Calu3 (cell line): ENCODE results near the gene SLC1A7. TPM values are rescaled to one million over a fixed set of nuclear protein-coding genes. Genes with fewer than 3 reads are reported as not detected.

Experiments
- BruUV-seq: library from RNA; stranded (reverse); fragments of 400-500 nt; replicated peaks from 2 replicates; lab custom pipeline; 2021; lab: Mats Ljungman, UMichigan
- CTCF ChIA-PET: fragments of 300-600 bp; sonication (Branson Sonifier 250); formaldehyde crosslinking; loops from one replicate; lab custom pipeline; 2022; ENCODE audit warnings: antibody characterized with exemption; lab: Charles Lee
- DNase-seq: peaks from one replicate; pipeline ENCODE4 v3.0.0; 2022
- H3K27ac Mint-ChIP-seq: one replicate; pipeline ENCODE4 v1.8.0; 2022; ENCODE audit warnings: mixed read lengths; ENCODE audit not compliant: unreplicated experiment
- H3K27me3 Mint-ChIP-seq: one replicate; pipeline ENCODE4 v1.8.0; 2022; ENCODE audit warnings: mixed read lengths; ENCODE audit not compliant: unreplicated experiment
- H3K36me3 Mint-ChIP-seq: one replicate; pipeline ENCODE4 v1.8.0; 2022; ENCODE audit warnings: mild to moderate bottlenecking, moderate library complexity, mixed read lengths; ENCODE audit not compliant: insufficient read depth, unreplicated experiment
- H3K4me1 Mint-ChIP-seq: one replicate; pipeline ENCODE4 v1.8.0; 2022; ENCODE audit warnings: mild to moderate bottlenecking, low read depth, mixed read lengths; ENCODE audit not compliant: unreplicated experiment
- H3K4me3 Mint-ChIP-seq: one replicate; pipeline ENCODE4 v1.8.0; 2022; ENCODE audit warnings: mild to moderate bottlenecking, low read depth, moderate library complexity, mixed read lengths; ENCODE audit not compliant: unreplicated experiment
- H3K9me3 Mint-ChIP-seq: one replicate; pipeline ENCODE4 v1.8.0; 2022; ENCODE audit warnings: low read depth, mixed read lengths; ENCODE audit not compliant: unreplicated experiment
- CTCF ChIP-seq: fragments of 200-600 bp; IDR thresholded peaks from one replicate; pipeline ENCODE4 v1.8.0; 2022; ENCODE audit warnings: antibody characterized with exemption; ENCODE audit not compliant: unreplicated experiment
- intact Hi-C: fragments of 100-400 bp; cut with micrococcal nuclease; formaldehyde crosslinking; loops from one replicate; pipeline ENCODE4 v1.10.0; 2022; ENCODE audit not compliant: unreplicated experiment
- total RNA-seq: library from RNA; stranded (reverse); gene quantifications from 2 replicates; pipeline ENCODE4 v1.2.3, GENCODE V29; 2022

SLC1A7 gene
- total RNA-seq, 1 experiment from 2014 or later: not detected

DNA sequence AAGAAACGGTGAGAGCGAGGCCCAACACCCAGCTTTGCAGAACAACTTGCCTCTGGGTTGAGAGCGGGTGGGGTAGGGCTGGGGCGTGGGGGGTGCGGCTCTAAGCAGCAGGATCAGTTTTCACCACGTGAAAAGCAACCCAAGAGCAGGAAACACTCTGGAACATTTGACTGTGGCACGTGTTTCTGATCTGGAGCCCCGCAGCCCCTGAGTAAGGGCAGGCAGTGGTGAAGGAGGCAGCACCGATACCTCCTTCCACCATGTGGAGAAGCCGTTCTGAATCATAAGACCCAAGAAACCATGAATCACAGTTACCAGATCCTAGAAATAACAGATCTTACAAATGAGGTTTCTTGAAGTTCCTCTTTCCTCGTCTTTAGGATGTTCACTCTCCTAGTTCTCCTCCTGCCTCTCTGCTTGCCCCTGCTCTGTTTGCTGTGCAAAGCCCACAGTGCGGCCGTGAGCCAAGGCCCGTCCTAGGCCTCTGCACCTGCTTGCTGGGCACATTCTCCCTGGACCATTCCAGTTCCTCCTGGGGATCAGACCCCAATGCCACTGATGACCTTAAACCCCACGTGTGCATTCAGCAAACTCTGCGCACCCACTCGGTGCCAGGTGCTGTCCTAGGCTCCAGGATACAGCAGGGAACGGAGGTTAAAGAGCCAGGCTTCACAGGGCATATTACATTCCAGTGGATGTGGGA is 31.9 kb downstream of the SLC1A7 start:
- DNase-seq: no peak
- Mint-ChIP-seq H3K9me3 (no peaks in the 10 kb centered on the region), H3K27me3 (peaks cover 14% of the 10 kb centered on the region), H3K4me3 (no peak overlapping the region), H3K4me1 (peaks cover 27% of the 10 kb centered on the region), H3K36me3 (no peaks in the 10 kb centered on the region), H3K27ac (no peak overlapping the region)
- TF ChIP-seq CTCF: no peak
- CTCF ChIA-PET: no interaction called here
- intact Hi-C loops: no loop called here
- no TSS peak for BruUV-seq

DNA sequence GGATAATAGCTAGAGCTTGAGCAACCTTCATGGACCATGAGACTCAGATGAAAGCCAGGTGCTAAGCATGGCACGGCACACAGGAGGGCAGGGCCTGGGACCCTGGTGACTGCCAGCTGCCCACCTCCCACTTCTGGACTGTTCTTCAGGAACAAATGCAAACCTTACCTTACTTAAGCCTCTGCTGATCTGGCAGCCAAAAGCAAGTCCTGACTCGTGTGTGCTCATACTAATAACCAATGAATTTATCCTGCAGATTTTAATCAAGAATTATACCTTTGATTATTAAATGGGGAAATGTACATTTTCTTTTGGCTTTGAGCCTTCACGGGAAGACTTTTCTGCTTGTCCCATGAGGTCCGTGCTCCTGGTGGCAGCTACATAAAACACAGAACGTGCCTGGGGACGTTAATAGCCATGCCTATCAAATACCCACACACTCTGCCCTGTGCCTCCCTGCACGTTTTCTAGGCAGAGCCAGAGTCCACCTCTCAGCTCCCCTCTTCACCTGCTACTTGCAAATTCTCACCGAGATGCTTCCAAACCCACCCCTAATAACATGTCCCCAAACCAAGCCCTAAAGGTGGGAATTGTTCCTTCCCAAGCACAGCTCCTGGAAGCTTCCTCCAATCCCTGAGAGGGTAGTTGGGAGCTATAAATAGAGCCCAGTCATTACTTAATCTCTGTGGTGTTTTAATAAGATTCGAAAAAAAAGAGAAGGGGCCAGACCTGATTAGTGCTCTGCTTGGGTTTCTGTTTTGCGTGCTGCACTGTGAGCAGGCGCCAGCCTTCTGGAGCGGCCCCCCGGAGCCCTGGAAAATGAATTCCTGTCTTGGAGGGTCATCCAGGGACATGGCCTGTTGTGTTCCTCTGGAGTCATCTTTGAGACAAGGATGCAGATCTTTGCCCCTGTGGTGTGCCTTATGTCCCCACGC is 33.5 kb downstream of the SLC1A7 start:
- DNase-seq: no peak
- TF ChIP-seq CTCF: no peak
- Mint-ChIP-seq H3K4me1 (peaks cover 27% of the 10 kb centered on the region), H3K27ac (no peak overlapping the region), H3K27me3 (peaks cover 14% of the 10 kb centered on the region), H3K4me3 (no peak overlapping the region), H3K9me3 (no peaks in the 10 kb centered on the region), H3K36me3 (no peaks in the 10 kb centered on the region)
- intact Hi-C loops: no loop called here
- CTCF ChIA-PET: no interaction called here
- no TSS peak for BruUV-seq

DNA sequence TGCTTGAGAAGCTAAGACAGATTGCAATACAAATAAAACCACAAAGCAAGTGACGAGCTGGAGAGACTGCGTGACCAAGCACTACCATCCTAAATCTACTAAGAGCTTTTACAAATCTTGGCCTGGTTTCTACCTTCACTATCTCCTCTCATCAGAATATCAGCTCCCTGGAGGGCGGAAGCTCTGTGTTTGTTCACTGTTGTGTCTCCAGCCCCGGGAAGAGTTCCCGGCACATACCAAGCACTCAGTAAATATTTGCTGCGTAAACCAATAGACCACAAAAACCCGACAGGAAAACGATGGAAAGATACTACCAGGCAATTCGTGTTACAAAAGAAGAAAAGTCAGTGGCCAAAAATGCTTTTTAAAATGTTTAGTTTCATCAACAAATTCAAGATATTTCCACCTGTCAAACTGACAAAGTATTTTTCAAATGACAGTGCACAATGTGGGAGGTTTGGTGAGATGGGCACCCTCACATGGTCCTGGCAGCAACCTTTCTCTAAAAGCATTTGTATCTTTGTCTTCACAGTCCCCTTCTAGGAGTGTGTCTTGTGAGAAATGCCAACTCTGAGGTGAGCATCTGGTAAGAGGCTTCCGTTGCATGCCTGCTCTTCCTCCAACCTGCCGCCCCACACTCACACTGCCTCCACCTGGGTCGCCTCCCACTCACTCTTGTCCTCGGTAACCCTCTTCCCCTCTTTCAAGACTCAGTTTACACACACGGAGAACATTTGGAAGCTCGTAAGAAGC is 34.7 kb downstream of the SLC1A7 start:
- BruUV-seq: no TSS peak
- Mint-ChIP-seq H3K36me3 (no peaks in the 10 kb centered on the region), H3K4me1 (peaks cover 27% of the 10 kb centered on the region), H3K4me3 (no peak overlapping the region), H3K9me3 (no peaks in the 10 kb centered on the region), H3K27ac (no peak overlapping the region), H3K27me3 (peaks cover 14% of the 10 kb centered on the region)
- no peak for DNase-seq
- intact Hi-C loops: no loop called here
- CTCF ChIA-PET: interaction anchor here (1.0 kb wide), 1 partner anchor 69 kb away, joined by 3 read pairs; no protein-coding TSS in a partner anchor
- no peak for TF ChIP-seq CTCF

GRCh38 chr1:53107090-53107489 is 35.3 kb downstream of the SLC1A7 start:
- no peak for TF ChIP-seq CTCF
- no TSS peak for BruUV-seq
- Mint-ChIP-seq H3K36me3 (no peaks in the 10 kb centered on the region), H3K27ac (no peak overlapping the region), H3K27me3 (peaks cover 14% of the 10 kb centered on the region), H3K9me3 (no peaks in the 10 kb centered on the region), H3K4me1 (peaks cover 27% of the 10 kb centered on the region), H3K4me3 (no peak overlapping the region)
- CTCF ChIA-PET: interaction anchor here (1.0 kb wide), 1 partner anchor 70 kb away, joined by 3 read pairs; no protein-coding TSS in a partner anchor
- intact Hi-C loops: no loop called here
- DNase-seq: no peak
